Measurements from ENCODE around the gene LRRC66. TPM values are rescaled to one million over a fixed set of nuclear protein-coding genes. Genes with fewer than 3 reads are reported as not detected.

LRRC66 gene
- total RNA-seq, 2 donors from 2014 or later: 0.33 to 0.78 TPM

GRCh38 chr4:52036886-52037530, 16.8 kb upstream of the LRRC66 start:
- intact Hi-C loops (cut with DNase I): no loop called here
- Histone ChIP-seq H3K36me3 (replicated peaks in 1 of 2; ENCODE audit: insufficient read depth in 1 of 2, low read depth in 2 of 2) (no peaks in the 10 kb centered on the region), H3K4me3 (peak overlapping the region in 1 of 2 donors; percentile 49), H3K4me1 (peaks cover 7% of the 10 kb centered on the region), H3K27ac (no peak overlapping the region), H3K9me3 (no peaks in the 10 kb centered on the region), H3K27me3 (no peaks in the 10 kb centered on the region)
- no peak for TF ChIP-seq POLR2A (IDR thresholded peaks at IDR 0.05)
- no peak for TF ChIP-seq CTCF (IDR thresholded peaks at IDR 0.05)
- no peak for DNase-seq
- 33 to 36% methylated on average over 7 of the region's 7 CpGs for WGBS, 2 donors
- no peak for ATAC-seq

- Histone ChIP-seq H3K36me3 (replicated peaks in 1 of 2; ENCODE audit: insufficient read depth in 1 of 2, low read depth in 2 of 2) (no peaks in the 10 kb centered on the region), H3K27me3 (no peaks in the 10 kb centered on the region), H3K4me3 (no peak overlapping the region), H3K27ac (no peak overlapping the region), H3K9me3 (no peaks in the 10 kb centered on the region), H3K4me1 (peaks cover 7% of the 10 kb centered on the region)
- ATAC-seq (no peak), DNase-seq (no peak)
- TF ChIP-seq POLR2A (IDR thresholded peaks at IDR 0.05) (no peak), CTCF (IDR thresholded peaks at IDR 0.05) (no peak)
- WGBS, 2 donors: 92% methylated on average over 2 of the region's 2 CpGs
- intact Hi-C loops (cut with DNase I): no loop called here
Measured at GRCh38 chr4:52035190-52035589, 15.0 kb upstream of the LRRC66 start.

- Histone ChIP-seq H3K9me3 (no peaks in the 10 kb centered on the region), H3K4me3 (no peak overlapping the region), H3K27me3 (no peaks in the 10 kb centered on the region), H3K4me1 (peaks cover 2% of the 10 kb centered on the region), H3K27ac (no peak overlapping the region), H3K36me3 (replicated peaks in 1 of 2; ENCODE audit: insufficient read depth in 1 of 2, low read depth in 2 of 2) (no peaks in the 10 kb centered on the region)
- DNase-seq (no peak), ATAC-seq (no peak)
- intact Hi-C loops (cut with DNase I): no loop called here
- 81 to 94% methylated on average over 1 of the region's 1 CpG for WGBS, 2 donors
- no peak for TF ChIP-seq CTCF (IDR thresholded peaks at IDR 0.05)
- no peak for TF ChIP-seq POLR2A (IDR thresholded peaks at IDR 0.05)
Measured at GRCh38 chr4:52032005-52032404, 11.8 kb upstream of the LRRC66 start.

- no peak overlapping the region for H3K27ac ChIP-seq
- no peaks in the 10 kb centered on the region for H3K4me1 ChIP-seq
- ATAC-seq (no peak), DNase-seq (no peak)
- intact Hi-C loops (cut with DNase I): loop anchor here (10.0 kb wide), 1 partner anchor 144 kb away; no protein-coding TSS in a partner anchor
- no peaks in the 10 kb centered on the region for H3K27me3 ChIP-seq
- H3K4me3 ChIP-seq: no peak overlapping the region
- H3K9me3 ChIP-seq: no peaks in the 10 kb centered on the region
- no peaks in the 10 kb centered on the region for H3K36me3 ChIP-seq (replicated peaks in 1 of 2; ENCODE audit: insufficient read depth in 1 of 2, low read depth in 2 of 2)
- 68 to 73% methylated on average over 1 of the region's 1 CpG for WGBS, 2 donors
- TF ChIP-seq CTCF (IDR thresholded peaks at IDR 0.05) (no peak), POLR2A (IDR thresholded peaks at IDR 0.05) (no peak)
Measured at GRCh38 chr4:52028970-52029369, 8.8 kb upstream of the LRRC66 start.

- intact Hi-C loops (cut with DNase I): no loop called here
Measured at GRCh38 chr4:52017814-52018213, 2.3 kb downstream of the LRRC66 start.

More at GRCh38 chr4:52017814-52018213, 2.3 kb downstream of the LRRC66 start:
- Histone ChIP-seq H3K4me3 (no peak overlapping the region), H3K4me1 (peaks cover 8% of the 10 kb centered on the region), H3K27me3 (no peaks in the 10 kb centered on the region), H3K9me3 (no peaks in the 10 kb centered on the region), H3K27ac (no peak overlapping the region), H3K36me3 (replicated peaks in 1 of 2; ENCODE audit: insufficient read depth in 1 of 2, low read depth in 2 of 2) (no peaks in the 10 kb centered on the region)
- WGBS, 2 donors: 0 to 18% methylated on average over 1 of the region's 1 CpG
- ATAC-seq (no peak), DNase-seq (no peak)
- no peak for TF ChIP-seq CTCF (IDR thresholded peaks at IDR 0.05)
- no peak for TF ChIP-seq POLR2A (IDR thresholded peaks at IDR 0.05)

All from body of pancreas (tissue), 4 donors.